SU-DHL-6 (cell line): ENCODE measurements around the gene SEMG2.

Source experiments
- H2AFZ ChIP-seq: fragments of 200-600 bp; sonication (generic); 2 replicates; pipeline ENCODE4 v1.6.1; 2014; ENCODE audit warnings: low read depth, mild to moderate bottlenecking, moderate library complexity, mixed read lengths, antibody characterized with exemption, low read length; ENCODE audit not compliant: severe bottlenecking
- H3F3A ChIP-seq: fragments of 200-600 bp; shearing (Covaris generic); 2 replicates; pipeline ENCODE4 v1.6.0; 2016; ENCODE audit warnings: antibody characterized with exemption, mild to moderate bottlenecking; ENCODE audit not compliant: insufficient read depth
- H3K27ac ChIP-seq: fragments of 200-600 bp; sonication (generic); 2 replicates; pipeline ENCODE4 v1.5.1; 2016; ENCODE audit warnings: low read depth, mild to moderate bottlenecking, low read length, moderate library complexity, mixed read lengths
- H3K27me3 ChIP-seq: fragments of 200-600 bp; sonication (generic), shearing (Covaris generic); 2 replicates; pipeline ENCODE4 v1.6.0; 2014; ENCODE audit warnings: mild to moderate bottlenecking, low read length
- H3K36me3 ChIP-seq: fragments of 200-600 bp; sonication (generic); 2 replicates; pipeline ENCODE4 v1.6.1; 2014; ENCODE audit warnings: mild to moderate bottlenecking, low read length, mixed read lengths
- H3K4me2 ChIP-seq: fragments of 300-600, 200-600 bp; shearing (Covaris generic), sonication (generic); 2 replicates; pipeline ENCODE4 v1.6.0; 2014; ENCODE audit warnings: low read length, low read depth, mild to moderate bottlenecking; ENCODE audit not compliant: poor library complexity, severe bottlenecking
- H3K4me3 ChIP-seq: fragments of 200-600 bp; sonication (generic); 2 replicates; pipeline ENCODE4 v1.5.1; 2014; ENCODE audit warnings: antibody characterized with exemption, low read length, mild to moderate bottlenecking, mixed read lengths; ENCODE audit not compliant: insufficient read depth, poor library complexity, severe bottlenecking
- H3K79me2 ChIP-seq: fragments of 200-600 bp; sonication (generic); 2 replicates; pipeline ENCODE4 v1.6.1; 2014; ENCODE audit warnings: mild to moderate bottlenecking, low read length, moderate library complexity; ENCODE audit not compliant: insufficient read depth
- H3K9ac ChIP-seq: fragments of 200-600 bp; sonication (generic); 2 replicates; pipeline ENCODE4 v1.7.0; 2014; ENCODE audit warnings: mild to moderate bottlenecking, low read length
- H3K9me2 ChIP-seq: fragments of 200-600 bp; sonication (generic); replicated peaks from 2 replicates; pipeline ENCODE4 v1.6.1; 2014; ENCODE audit warnings: low read length; ENCODE audit not compliant: insufficient read depth
- H3K9me3 ChIP-seq: fragments of 200-600 bp; sonication (generic); 2 replicates; pipeline ENCODE4 v1.6.1; 2014; ENCODE audit warnings: low read length, mixed read lengths; ENCODE audit not compliant: insufficient read depth
- H4K20me1 ChIP-seq: fragments of 200-600 bp; sonication (generic); 2 replicates; pipeline ENCODE4 v1.6.1; 2014; ENCODE audit warnings: low read depth, mild to moderate bottlenecking, antibody characterized with exemption, low read length, moderate library complexity, mixed read lengths
- CTCF ChIP-seq: fragments of 200-600 bp; sonication (generic); IDR thresholded peaks from one replicate; pipeline ENCODE4 v1.5.1; 2017; ENCODE audit warnings: antibody characterized with exemption, mild to moderate bottlenecking, low read length, moderate library complexity; ENCODE audit not compliant: insufficient read depth, poor library complexity, severe bottlenecking
- EZH2phosphoT487 ChIP-seq: fragments of 200-600 bp; sonication (generic), shearing (Covaris generic); conservative IDR thresholded peaks from 2 replicates; pipeline ENCODE4 v1.6.1; 2018; ENCODE audit warnings: mild to moderate bottlenecking, antibody characterized with exemption, low read length, moderate library complexity, mixed read lengths

The SEMG2 gene

GRCh38 chr20:45254383-45255262, 33.5 kb downstream of the SEMG2 start, which contains the start of gene SLPI:
Gene SLPI (minus strand): TSS chr20:45254564. CDS start chr20:45254543, 21 bp downstream.
- no peak within 1 kb of the TSS for H2AFZ ChIP-seq
- H3K4me3 ChIP-seq = no peak within 1 kb of the TSS
- no peak within 1 kb of the TSS for H3K4me2 ChIP-seq
- H3K9ac ChIP-seq = no peak within 1 kb of the TSS
- no peaks in the 10 kb centered on the region for H3K9me2 ChIP-seq
- no peaks in the 10 kb centered on the region for H3K27me3 ChIP-seq
- H4K20me1 ChIP-seq = no peaks in the 10 kb centered on the region
- H3K36me3 ChIP-seq = no peaks in the 10 kb centered on the region
- H3F3A ChIP-seq = no peaks in the 10 kb centered on the region
- H3K9me3 ChIP-seq = no peaks in the 10 kb centered on the region
- no peaks in the 10 kb centered on the region for H3K79me2 ChIP-seq
- TF ChIP-seq EZH2phosphoT487 = no peak
- TF ChIP-seq CTCF = no peak
- no peak within 1 kb of the TSS for H3K27ac ChIP-seq

- Histone ChIP-seq H4K20me1 (no peaks in the 10 kb centered on the region), H3K9ac (no peak overlapping the region), H3F3A (no peaks in the 10 kb centered on the region), H2AFZ (no peak overlapping the region), H3K4me2 (no peak overlapping the region), H3K4me3 (no peak overlapping the region), H3K27me3 (no peaks in the 10 kb centered on the region), H3K36me3 (no peaks in the 10 kb centered on the region), H3K27ac (no peak overlapping the region), H3K79me2 (no peaks in the 10 kb centered on the region), H3K9me3 (no peaks in the 10 kb centered on the region), H3K9me2 (no peaks in the 10 kb centered on the region)
- no peak for TF ChIP-seq CTCF
- TF ChIP-seq EZH2phosphoT487 = no peak
Observed at GRCh38 chr20:45257161-45257560, 36.0 kb downstream of the SEMG2 start.

- H3K4me3 ChIP-seq = no peak overlapping the region
- no peaks in the 10 kb centered on the region for H3K79me2 ChIP-seq
- H3F3A ChIP-seq = no peaks in the 10 kb centered on the region
- no peak overlapping the region for H3K4me2 ChIP-seq
- no peak for TF ChIP-seq EZH2phosphoT487
- no peak for TF ChIP-seq CTCF
- no peak overlapping the region for H3K9ac ChIP-seq
- H2AFZ ChIP-seq = no peak overlapping the region
- no peaks in the 10 kb centered on the region for H4K20me1 ChIP-seq
- no peaks in the 10 kb centered on the region for H3K36me3 ChIP-seq
- H3K27ac ChIP-seq = no peak overlapping the region
- 0 out of 2 replicates have a peak, but pooled peaks cover under 1% of the 10 kb centered on the region for H3K27me3 ChIP-seq
- H3K9me3 ChIP-seq = no peaks in the 10 kb centered on the region
- H3K9me2 ChIP-seq = no peaks in the 10 kb centered on the region
Observed at GRCh38 chr20:45257711-45258110, 36.5 kb downstream of the SEMG2 start.
